HepG2 (cell line): Measurements from ENCODE around the gene HAO2. TPM values are rescaled to one million over a fixed set of nuclear protein-coding genes. Genes with fewer than 3 reads are reported as not detected.

Experiments
- ATAC-seq: fragments of 200-7000 bp; cut with Tn5 transposase; 3 replicates; pipeline ENCODE4 v1.9.1; 2020; ENCODE audit warnings: mild to moderate bottlenecking, moderate library complexity
- BruUV-seq: library from RNA; stranded (reverse); fragments of 400-500 nt; replicated peaks from 2 replicates; lab custom pipeline; 2021; lab: Mats Ljungman, UMichigan
- CTCF ChIA-PET: fragments of 300-600 bp; formaldehyde crosslinking; extraction: SDS; loops from one replicate; lab custom pipeline; 2021; ENCODE audit warnings: low total read pairs, inconsistent platforms, low intra/inter-chr PET ratio; lab: Yijun Ruan, JAX
- POLR2A ChIA-PET: fragments of 350-600 bp; sonication (Branson Sonifier 250); formaldehyde crosslinking; loops from one replicate; lab custom pipeline; 2020; ENCODE audit warnings: antibody characterized with exemption, inconsistent platforms; lab: Yijun Ruan, JAX
- DNase-seq: peaks from one replicate; pipeline ENCODE4 v3.0.0-alpha.2; 2015; ENCODE audit warnings: low spot score
- FAIRE-seq: peaks from 3 replicates; lab custom pipeline; 2011; peaks lifted over from hg19 to GRCh38; lab: Jason Lieb, UNC
- H2AFZ ChIP-seq: one replicate; pipeline ENCODE4 v1.6.1; 2011; ENCODE audit warnings: low read length, inconsistent platforms
- H3K27ac ChIP-seq: fragments of 300-600 bp; 3 replicates; pipeline ENCODE4 v1.8.0; 2011; ENCODE audit warnings: mixed run types, mild to moderate bottlenecking, mixed read lengths, low read length, inconsistent platforms; ENCODE audit not compliant: insufficient read depth; ENCODE audit errors: extremely low read length
- H3K27me3 ChIP-seq, 2 experiments: fragments of 200-600 bp in 1 of 2; 2 replicates in 1 of 2; 3 replicates in 1 of 2; pipeline versions ENCODE4 v1.6.0 to v1.8.0; 2011; ENCODE audit warnings: low read length in 2 of 2, mild to moderate bottlenecking in 2 of 2, moderate library complexity in 2 of 2, inconsistent platforms in 1 of 2; ENCODE audit not compliant: insufficient read depth in 2 of 2, control insufficient read depth in 1 of 2
- H3K36me3 ChIP-seq, 2 experiments: fragments of 200-600 bp in 1 of 2; replicated peaks in 1 of 2; 2 replicates in 1 of 2; 3 replicates in 1 of 2; pipeline versions ENCODE4 v1.5.1 to v1.8.0; 2011; ENCODE audit warnings: low read length in 2 of 2, inconsistent platforms in 1 of 2; ENCODE audit not compliant: insufficient read depth in 2 of 2, control insufficient read depth in 1 of 2
- H3K4me1 ChIP-seq: 2 replicates; pipeline ENCODE4 v1.5.1; 2012; ENCODE audit warnings: low read length, inconsistent platforms; ENCODE audit not compliant: insufficient read depth
- H3K4me2 ChIP-seq: 2 replicates; pipeline ENCODE4 v1.6.0; 2011; ENCODE audit warnings: low read depth, low read length, inconsistent platforms
- H3K4me3 ChIP-seq, 3 experiments: fragments of 200-600 bp in 1 of 3; sonication (generic), shearing (Covaris generic) in 1 of 3; replicated peaks in 1 of 3; 2 replicates each; pipeline ENCODE4 v1.5.1; 2011 to 2016; ENCODE audit warnings: low read length in 3 of 3, inconsistent platforms in 2 of 3, low read depth in 2 of 3, mild to moderate bottlenecking in 2 of 3, control low read depth in 1 of 3, mixed read lengths in 1 of 3; ENCODE audit not compliant: insufficient read depth in 1 of 3
- H3K79me2 ChIP-seq: one replicate; pipeline ENCODE4 v1.6.1; 2011; ENCODE audit warnings: low read length, inconsistent platforms; ENCODE audit not compliant: insufficient read depth
- H3K9ac ChIP-seq: 2 replicates; pipeline ENCODE4 v1.6.0; 2011; ENCODE audit warnings: mild to moderate bottlenecking, low read depth, low read length, inconsistent platforms; ENCODE audit not compliant: insufficient read depth
- H3K9me3 ChIP-seq: 2 replicates; pipeline ENCODE4 v1.5.1; 2012; ENCODE audit warnings: mild to moderate bottlenecking, low read length
- H4K20me1 ChIP-seq: 2 replicates; pipeline ENCODE4 v1.6.0; 2011; ENCODE audit warnings: inconsistent platforms, mild to moderate bottlenecking, low read length, moderate library complexity; ENCODE audit not compliant: insufficient read depth
- CREB1 ChIP-seq, 2 experiments: fragments of 450-650 bp in 1 of 2; IDR thresholded peaks; 2 replicates each; pipeline ENCODE4 v1.6.1; 2016 to 2017; ENCODE audit warnings: control low read depth in 1 of 2, mild to moderate bottlenecking in 1 of 2, missing compliant biosample characterization in 1 of 2, missing genetic modification characterization in 1 of 2
- EEA1 ChIP-seq: sonication (generic); formaldehyde crosslinking; IDR thresholded peaks from 2 replicates; pipeline ENCODE4 v1.5.1; 2020; ENCODE audit warnings: mild to moderate bottlenecking, missing genetic modification reagents, borderline replicate concordance
- ELF4 ChIP-seq: sonication (generic); formaldehyde crosslinking; IDR thresholded peaks from 2 replicates; pipeline ENCODE4 v1.5.0; 2020; ENCODE audit warnings: missing genetic modification reagents, mild to moderate bottlenecking, moderate library complexity, borderline replicate concordance
- IKZF1 ChIP-seq: fragments of 450-650 bp; IDR thresholded peaks from 2 replicates; pipeline ENCODE4 v1.7.1; 2016
- KLF13 ChIP-seq: sonication (generic); formaldehyde crosslinking; IDR thresholded peaks from 2 replicates; pipeline ENCODE4 v1.4.0; 2020; ENCODE audit warnings: mild to moderate bottlenecking, missing genetic modification reagents
- LBX2 ChIP-seq: sonication (generic); formaldehyde crosslinking; IDR thresholded peaks from 2 replicates; pipeline ENCODE4 v1.5.0; 2020; ENCODE audit warnings: missing genetic modification reagents, mild to moderate bottlenecking, borderline replicate concordance
- MTA1 ChIP-seq: sonication (generic); formaldehyde crosslinking; IDR thresholded peaks from 2 replicates; pipeline ENCODE4 v1.4.0; 2020; ENCODE audit warnings: missing genetic modification reagents, mild to moderate bottlenecking, borderline replicate concordance
- NFATC3 ChIP-seq: sonication (generic); formaldehyde crosslinking; IDR thresholded peaks from 2 replicates; pipeline ENCODE4 v1.5.1; 2020; ENCODE audit warnings: mild to moderate bottlenecking, missing genetic modification reagents
- NFYB ChIP-seq: sonication (generic); formaldehyde crosslinking; IDR thresholded peaks from 2 replicates; pipeline ENCODE4 v1.4.0; 2020; ENCODE audit warnings: missing genetic modification reagents
- NPAS2 ChIP-seq: sonication (generic); formaldehyde crosslinking; IDR thresholded peaks from 2 replicates; pipeline ENCODE4 v1.8.0; 2022; ENCODE audit warnings: mild to moderate bottlenecking, missing genetic modification reagents, borderline replicate concordance
- PBX2 ChIP-seq: IDR thresholded peaks from 2 replicates; pipeline ENCODE4 v1.6.1; 2016; ENCODE audit warnings: control low read depth
- RERE ChIP-seq: IDR thresholded peaks from 2 replicates; pipeline ENCODE4 v1.6.1; 2016; ENCODE audit warnings: low read depth, missing genetic modification reagents, missing compliant biosample characterization
- SMARCE1 ChIP-seq: fragments of 450-650 bp; IDR thresholded peaks from 2 replicates; pipeline ENCODE4 v1.6.1; 2017; ENCODE audit warnings: borderline replicate concordance
- XRCC5 ChIP-seq: fragments of 200-400 bp; formaldehyde crosslinking; optimal IDR thresholded peaks from 2 replicates; pipeline ENCODE3; 2017; ENCODE audit warnings: mild to moderate bottlenecking, low read length
- ZNF263 ChIP-seq: sonication (generic); formaldehyde crosslinking; IDR thresholded peaks from 2 replicates; pipeline ENCODE4 v1.4.0; 2020; ENCODE audit warnings: missing genetic modification reagents
- ZNF30 ChIP-seq: sonication (generic); formaldehyde crosslinking; IDR thresholded peaks from 2 replicates; pipeline ENCODE4 v1.5.0; 2020; ENCODE audit warnings: mild to moderate bottlenecking, missing genetic modification reagents
- ZZZ3 ChIP-seq: sonication (generic); formaldehyde crosslinking; IDR thresholded peaks from 2 replicates; pipeline ENCODE4 v1.4.0; 2020; ENCODE audit warnings: missing genetic modification reagents, mild to moderate bottlenecking, borderline replicate concordance
- WGBS: methylation state at CpG from one replicate; pipeline ENCODE4 v1.1.6; 2017; ENCODE audit warnings: low lambda C conversion rate; 5-methylcytosine and 5-hydroxymethylcytosine counted together
- in situ Hi-C: cut with HindIII; loops from 2 replicates; pipeline ENCODE4 v1.10.0; 2017; ENCODE audit warnings: low pct_unique_long_range_greater_than_20kb; ENCODE audit not compliant: extremely low pct_ligation_motif_present
- intact Hi-C: fragments of 100-400 bp; cut with micrococcal nuclease; formaldehyde crosslinking; loops from one replicate; pipeline ENCODE4 v1.10.0; 2022; ENCODE audit not compliant: unreplicated experiment
- polyA plus RNA-seq, 8 experiments: library from polyadenylated mRNA; depleted of rRNA in 3 of 8; stranded (reverse) in 7 of 8; unstranded in 1 of 8; fragments of >200 nt; fragmentation: Illumina TruSeq in 4 of 8; extraction: Trizol in 4 of 8; gene quantifications; 2 replicates each; pipeline versions ENCODE4 v1.2.1 to v1.2.3, GENCODE V29; 2011 to 2016; ENCODE audit warnings: low read depth in 4 of 8, missing spikeins in 1 of 8, mixed read lengths in 1 of 8; ENCODE audit not compliant: insufficient read depth in 1 of 8
- total RNA-seq, 5 experiments: library from RNA; depleted of rRNA; stranded (reverse); fragments of >200 nt; fragmentation: Illumina TruSeq; extraction: Trizol; gene quantifications; 2 replicates each; pipeline ENCODE4 v1.2.3, GENCODE V29; 2016; ENCODE audit warnings: low read depth in 1 of 5

HAO2 gene
- total and polyA plus RNA-seq, 2 of the 13 experiments (the other 11 are each of a cell fraction or from before 2014, with no cell fraction given) = 0.05 to 0.09 TPM

- TF ChIP-seq KLF13 (CRISPR knock-in tag) (no peak), ZZZ3 (no peak), NFATC3 (no peak), ELF4 (CRISPR knock-in tag) (no peak), NFYB (CRISPR knock-in tag) (no peak), ZNF30 (CRISPR knock-in tag) (no peak), SMARCE1 (no peak), ZNF263 (no peak), PBX2 (CRISPR knock-in tag) (no peak), IKZF1 (no peak), LBX2 (CRISPR knock-in tag) (no peak)
Observed at GRCh38 chr1:119416006-119416640, 47.5 kb downstream of the HAO2 start (continued).

GRCh38 chr1:119419109-119419508 lies 50.5 kb downstream of the HAO2 start:
- H2AFZ ChIP-seq = no peak overlapping the region
- H3K4me3 ChIP-seq = no peak overlapping the region
- WGBS = 48% methylated on average over 5 of the region's 5 CpGs
- no peaks in the 10 kb centered on the region for H3K79me2 ChIP-seq
- FAIRE-seq = no peak
- H3K36me3 ChIP-seq = no peaks in the 10 kb centered on the region
- ATAC-seq = no peak
- in situ Hi-C loops (no loop called here), intact Hi-C loops (no loop called here)
- H3K9ac ChIP-seq = no peak overlapping the region
- 0 out of 5 replicates have a peak, but pooled peaks cover 0 to 5% of the 10 kb centered on the region in 2 experiments for H3K27me3 ChIP-seq
- POLR2A ChIA-PET = no interaction called here
- no peak overlapping the region for H3K4me2 ChIP-seq
- H3K4me1 ChIP-seq = no peaks in the 10 kb centered on the region
- H3K9me3 ChIP-seq = no peaks in the 10 kb centered on the region
- CTCF ChIA-PET = no interaction called here
- BruUV-seq = no TSS peak
- H3K27ac ChIP-seq = no peak overlapping the region
- H4K20me1 ChIP-seq = no peaks in the 10 kb centered on the region
- DNase-seq = no peak
- TF ChIP-seq RERE (no peak), XRCC5 (no peak), NPAS2 (no peak), EEA1 (CRISPR knock-in tag) (no peak), CREB1 (IDR thresholded peaks at IDR 0.05) (no peak), CREB1 (CRISPR knock-in tag; IDR thresholded peaks at IDR 0.05) (no peak), MTA1 (no peak)
